IPS DF 19.7 (cell line): ENCODE data around the gene PPP3R1.

Experiments
- DNase-seq: peaks from one replicate; pipeline ENCODE4 v3.0.0-alpha.2; 2013; ENCODE audit warnings: low read depth, low spot score

Gene PPP3R1

DNA sequence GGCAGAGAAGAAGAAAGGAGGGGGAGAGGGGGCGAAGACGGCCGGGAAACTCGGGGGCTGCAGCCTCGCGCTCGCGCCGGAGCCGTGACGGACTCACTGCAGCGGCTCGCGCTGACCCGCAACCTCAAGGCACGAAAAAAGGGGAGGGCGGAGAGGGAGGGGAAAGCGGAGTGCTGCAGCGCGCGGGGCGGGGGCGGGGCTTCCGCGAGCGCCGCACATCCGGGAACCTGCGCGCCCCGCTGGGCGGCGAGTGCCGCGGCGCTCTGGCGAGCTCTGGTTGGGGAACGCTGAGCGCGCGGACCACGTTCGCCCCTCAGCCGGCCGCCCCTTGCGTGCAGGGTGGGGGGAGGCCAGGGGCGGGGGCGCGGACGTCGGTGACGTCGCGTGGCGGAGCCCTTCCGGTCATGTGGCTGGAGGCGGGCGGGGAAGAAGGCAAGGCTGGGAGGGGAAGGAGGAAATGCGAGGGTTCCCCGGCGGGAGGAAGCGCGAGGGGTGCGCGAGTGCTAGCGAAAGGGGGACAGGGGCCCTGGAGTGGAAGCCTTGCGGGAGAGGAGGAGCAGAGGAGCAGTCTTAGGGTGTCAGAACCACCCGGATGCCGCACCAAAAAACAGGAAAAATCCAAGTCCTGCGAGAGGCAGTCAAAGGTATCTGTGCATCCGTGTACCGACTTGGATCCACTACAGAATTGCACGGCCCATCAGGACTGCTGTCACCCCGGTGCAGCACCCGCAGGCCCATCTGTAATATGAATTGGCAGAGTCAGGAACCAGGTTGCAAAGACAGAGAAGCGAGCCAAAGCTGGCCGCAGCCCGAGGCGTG is at the start of gene PPP3R1:
Gene PPP3R1, minus strand, starts transcription at position 133 of the 819 bp plus-strand sequence. CDS start 405 bp downstream, outside the sequence.
- peak; percentile 60 for DNase-seq

- no peak for DNase-seq
These were observed 43.2 kb upstream of the PPP3R1 start for GRCh38 chr2:68295516-68295915.

DNA sequence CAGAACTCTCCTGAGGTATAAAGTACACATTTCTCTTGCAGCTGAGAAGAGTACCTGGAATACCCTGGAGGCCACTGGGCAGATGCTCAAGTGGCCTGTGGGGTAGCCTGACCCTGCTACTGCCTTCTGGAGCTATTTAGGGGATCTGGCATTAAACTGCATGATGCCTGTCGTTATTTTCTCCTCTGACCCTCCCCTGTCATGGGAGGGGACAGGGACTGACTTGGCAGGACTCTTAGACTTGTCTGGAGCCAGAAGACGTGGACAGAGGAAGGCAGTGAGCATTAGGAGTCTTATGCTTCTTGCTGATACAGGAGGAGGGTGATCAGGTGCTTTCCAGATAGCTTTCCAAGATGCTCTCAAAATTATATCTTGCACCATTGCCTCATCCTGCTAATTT is 42.6 kb upstream of the PPP3R1 start:
- DNase-seq = no peak

DNA sequence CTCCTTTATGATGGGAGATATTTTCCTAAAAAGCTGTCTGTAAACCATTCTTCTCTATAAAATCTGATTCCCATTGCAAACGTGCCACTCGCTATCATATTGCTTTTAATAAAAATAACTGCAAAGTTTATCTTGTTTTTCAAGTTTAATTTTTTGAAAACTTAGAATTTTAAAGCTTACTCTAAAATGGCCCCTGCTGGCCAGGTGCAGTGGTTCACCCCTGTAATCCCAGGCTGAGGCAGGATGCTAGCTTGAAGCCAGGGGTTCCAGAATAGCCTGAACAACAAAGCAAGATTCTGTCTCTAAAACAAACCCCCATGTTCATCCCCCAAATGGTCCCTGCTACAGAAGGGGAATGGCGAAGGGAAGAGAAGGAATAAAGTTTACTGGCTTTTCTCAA is 41.9 kb upstream of the PPP3R1 start:
- no peak for DNase-seq

DNA sequence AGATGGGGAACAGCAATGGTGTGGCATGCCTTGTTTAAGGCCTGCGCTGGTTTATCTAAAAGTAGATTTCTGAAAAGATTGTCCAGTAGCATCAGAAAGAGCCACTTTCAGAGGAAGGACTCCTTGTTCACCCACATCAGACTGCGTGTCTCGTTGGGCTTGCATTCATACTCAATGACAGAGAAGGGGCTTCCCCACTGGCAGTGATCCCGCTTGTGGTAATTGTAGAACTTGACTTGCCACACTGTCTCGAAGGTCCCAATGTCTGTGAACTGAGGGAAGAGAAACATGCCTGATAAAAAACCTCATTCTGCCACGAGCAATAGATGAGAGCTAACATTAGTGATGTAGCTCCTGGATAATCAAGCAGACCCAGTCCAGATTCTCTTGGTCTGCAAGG is 41.4 kb upstream of the PPP3R1 start:
- DNase-seq = no peak

- DNase-seq = no peak
These were observed 40.7 kb upstream of the PPP3R1 start for GRCh38 chr2:68293024-68293423.

DNA sequence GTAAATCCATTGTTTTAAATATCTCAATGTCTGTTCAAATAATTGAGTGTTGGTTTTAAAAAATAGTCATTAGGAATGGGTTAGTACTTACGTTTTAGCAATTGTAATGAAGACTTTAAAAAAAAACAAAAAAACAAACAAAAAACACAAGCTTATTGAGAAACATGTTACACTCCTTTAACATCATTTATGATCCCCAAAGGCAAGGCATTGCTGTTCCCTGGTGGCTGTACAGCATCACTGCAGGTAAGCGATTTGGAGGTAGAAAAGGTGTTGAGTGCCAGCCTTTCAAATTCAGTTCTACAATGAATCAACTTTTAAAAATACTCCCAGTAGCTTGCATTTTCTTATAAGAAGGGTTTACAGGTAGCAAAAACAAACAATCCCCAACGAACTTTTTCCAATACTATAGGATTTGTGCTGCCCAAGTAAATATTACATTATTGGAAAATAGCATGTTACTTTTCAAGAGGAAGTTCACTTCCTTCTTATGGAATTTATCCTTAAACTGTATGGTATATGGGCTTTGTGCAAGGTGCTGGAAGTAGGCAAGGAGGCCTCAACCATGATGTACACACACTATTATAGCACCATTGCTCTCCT is 39.9 kb upstream of the PPP3R1 start:
- no peak for DNase-seq

DNA sequence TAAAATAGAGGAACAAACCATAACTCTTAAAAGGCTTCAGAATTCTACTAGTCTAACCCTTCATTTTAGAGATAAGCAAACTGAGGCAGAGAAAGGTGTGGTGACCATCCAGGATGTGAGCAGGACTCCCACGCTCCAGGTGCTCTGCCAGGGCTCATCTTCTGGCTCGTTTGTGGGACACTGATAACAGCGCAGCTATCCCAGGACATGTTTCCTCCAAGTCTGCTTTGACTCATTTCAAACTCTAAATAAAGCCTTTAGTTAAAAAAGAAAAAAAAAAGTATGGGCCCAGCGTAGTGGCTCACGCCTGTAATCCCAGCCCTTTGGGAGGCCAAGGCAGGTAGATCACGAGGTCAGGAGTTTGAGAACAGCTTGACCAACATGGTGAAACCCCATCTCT is 39.0 kb upstream of the PPP3R1 start:
- DNase-seq = no peak

DNA sequence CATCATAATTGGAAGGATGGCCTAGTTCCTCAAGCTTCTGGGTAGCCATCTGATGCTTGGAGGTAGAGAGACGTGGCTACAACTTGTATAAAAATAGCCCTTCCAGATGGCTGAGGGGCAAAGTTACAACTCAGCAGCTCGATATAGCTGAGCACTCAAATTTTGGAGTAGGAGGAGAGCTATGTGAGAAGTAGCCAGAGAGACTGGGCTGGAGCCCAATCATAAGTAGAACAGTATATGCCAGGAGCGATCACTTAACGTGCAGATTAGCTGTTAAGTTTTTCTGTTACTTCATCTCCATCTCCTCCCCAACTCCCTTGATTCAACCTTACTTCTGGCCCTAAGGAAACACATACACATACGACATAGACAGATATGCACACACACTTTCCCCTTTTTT is 38.6 kb upstream of the PPP3R1 start:
- DNase-seq = no peak

GRCh38 chr2:68287580-68288441 is 35.5 kb upstream of the PPP3R1 start:
- DNase-seq = no peak

DNA sequence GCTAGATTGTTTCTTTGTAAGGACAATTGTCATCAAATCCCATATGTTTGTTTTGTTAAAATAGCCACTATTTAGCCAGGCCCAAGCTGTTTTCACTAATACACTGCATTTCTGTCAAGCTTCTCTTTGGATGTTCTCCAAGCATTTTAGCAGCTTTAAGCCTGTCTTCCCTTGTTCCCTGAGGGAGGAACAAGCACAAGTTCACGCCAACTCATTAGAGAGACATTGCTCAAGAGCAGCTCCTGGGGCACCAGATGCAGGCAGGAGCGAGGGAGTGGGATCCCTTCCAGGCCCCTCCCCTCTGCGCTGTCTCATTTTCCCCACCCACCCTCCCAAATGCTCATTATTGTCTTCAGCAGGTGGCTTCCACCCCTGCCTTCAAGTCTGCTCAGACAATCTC is 32.6 kb upstream of the PPP3R1 start:
- no peak for DNase-seq

DNA sequence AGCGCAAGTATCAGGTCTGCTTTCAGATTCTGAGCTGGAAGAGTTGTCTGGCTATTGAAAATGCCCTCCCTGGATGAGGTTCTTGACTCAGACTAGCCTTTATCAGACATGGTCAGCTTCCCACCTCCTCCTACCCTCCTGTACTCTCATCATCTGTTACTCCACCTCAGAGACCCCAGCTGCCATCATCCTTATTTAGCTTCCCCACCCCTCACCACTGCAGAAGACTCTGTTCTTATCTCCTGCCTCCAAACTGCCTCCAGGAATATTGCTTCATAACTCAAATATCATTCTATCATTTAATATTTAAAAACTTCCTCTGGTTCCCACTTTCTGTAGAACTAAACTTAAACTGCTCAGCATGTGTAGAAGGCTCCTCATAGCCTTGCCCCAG is 31.1 kb upstream of the PPP3R1 start:
- no peak for DNase-seq

DNA sequence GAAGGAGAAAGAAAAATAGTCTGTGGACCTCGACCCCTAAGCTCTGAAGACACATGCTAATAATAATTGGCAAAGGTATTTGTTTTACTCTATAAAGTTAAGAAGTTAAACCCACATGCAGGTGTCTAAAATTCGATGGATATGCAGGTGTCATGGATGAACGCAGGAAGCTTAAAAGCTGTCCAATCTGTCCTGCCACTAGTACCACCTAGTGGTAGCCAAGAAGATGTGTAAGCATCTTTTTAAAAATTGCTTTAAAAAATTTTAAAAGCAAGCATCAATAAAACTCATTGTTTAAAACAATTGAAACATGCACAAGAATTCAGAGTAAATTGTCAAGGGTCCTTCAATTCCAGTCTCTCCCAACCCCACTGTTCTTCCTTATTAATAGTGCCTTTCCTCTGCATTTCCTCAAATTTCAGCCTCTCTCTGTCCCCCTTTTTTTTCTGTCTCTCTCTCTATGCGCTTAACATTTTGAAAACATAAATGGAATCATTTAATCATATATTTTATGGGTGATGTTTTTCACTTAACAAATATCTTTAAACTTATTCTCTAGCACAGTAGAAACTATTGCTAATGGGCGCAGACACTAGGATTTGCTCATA is 30.6 kb upstream of the PPP3R1 start:
- no peak for DNase-seq

DNA sequence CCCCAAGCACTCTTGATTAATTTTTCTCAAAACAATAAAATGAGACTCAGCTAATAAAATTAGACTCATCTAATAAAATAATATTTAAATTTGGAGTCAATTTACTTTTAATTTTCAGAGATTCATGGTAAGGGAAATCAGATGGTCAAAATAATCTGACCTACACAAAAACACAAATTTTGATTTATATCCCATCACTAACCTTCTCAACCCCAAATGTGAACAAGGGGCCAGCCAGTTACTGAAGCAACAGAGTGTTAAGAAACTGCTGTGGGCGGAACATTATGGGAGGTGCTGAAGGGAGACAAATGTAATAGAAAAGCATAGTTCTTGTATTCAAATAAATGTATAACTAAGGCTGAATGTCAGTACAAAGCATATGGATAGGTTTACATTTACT is 28.5 kb upstream of the PPP3R1 start:
- DNase-seq = no peak

DNA sequence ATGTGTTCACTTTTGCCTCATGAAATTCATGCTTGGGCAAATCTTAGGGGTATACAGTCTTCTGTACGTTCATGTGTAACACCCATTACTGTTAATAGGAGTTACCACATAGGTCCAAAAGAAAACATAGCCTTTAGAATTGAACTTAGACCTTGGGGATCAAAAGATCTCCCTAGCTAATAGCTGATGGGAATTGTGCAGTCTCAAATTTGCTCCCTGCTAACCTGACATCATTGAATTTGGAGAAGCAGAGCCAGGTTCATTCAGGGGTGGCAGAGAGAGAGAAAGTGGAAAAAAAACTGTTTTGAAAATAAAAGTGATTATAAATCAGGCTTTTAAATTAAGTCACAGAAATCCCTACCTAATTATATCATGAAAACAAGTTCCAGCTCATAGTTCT is 28.0 kb upstream of the PPP3R1 start:
- DNase-seq = no peak

DNA sequence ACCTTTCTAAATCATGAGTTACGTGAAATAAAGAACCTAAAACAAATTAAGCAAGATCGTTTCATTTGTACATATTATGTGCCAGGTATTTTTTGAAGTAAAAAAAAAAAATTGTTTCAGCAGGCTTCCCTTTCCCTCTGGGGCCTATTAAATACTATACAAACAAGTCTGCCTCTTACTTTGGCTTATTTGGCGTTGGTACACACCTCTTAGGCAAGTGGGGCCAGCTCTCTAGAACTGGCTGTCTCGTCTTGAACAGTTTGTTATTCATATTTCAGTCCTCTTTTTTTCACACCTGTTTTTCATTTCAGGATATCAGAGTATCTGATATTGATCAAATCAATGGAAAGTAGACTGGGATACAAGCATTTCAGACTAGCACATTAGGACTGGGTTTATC is 27.4 kb upstream of the PPP3R1 start:
- DNase-seq = no peak

DNA sequence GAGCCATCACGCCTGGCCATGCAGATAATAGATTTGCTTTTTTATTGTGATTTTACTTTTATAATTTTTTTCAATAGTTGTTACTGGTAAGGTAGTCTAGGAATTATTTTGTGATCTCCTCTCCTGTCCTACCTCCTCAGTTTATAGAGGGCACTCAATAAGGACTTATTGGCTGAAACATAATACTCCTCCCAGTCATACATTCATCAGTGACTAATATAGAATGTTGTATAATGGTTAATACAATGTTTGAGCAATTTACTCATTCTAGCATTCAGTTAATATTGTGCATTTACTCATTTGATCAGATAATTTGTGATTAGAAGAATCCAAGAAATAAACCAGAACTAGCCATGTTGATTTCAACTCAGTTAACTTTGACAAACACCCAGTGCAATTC is 25.8 kb upstream of the PPP3R1 start:
- no peak for DNase-seq

- DNase-seq = no peak
These were observed 21.7 kb upstream of the PPP3R1 start for GRCh38 chr2:68274022-68274421.

GRCh38 chr2:68272246-68272994 is 20.1 kb upstream of the PPP3R1 start:
- DNase-seq = no peak

GRCh38 chr2:68266655-68267054 is 14.3 kb upstream of the PPP3R1 start:
- DNase-seq = no peak

DNA sequence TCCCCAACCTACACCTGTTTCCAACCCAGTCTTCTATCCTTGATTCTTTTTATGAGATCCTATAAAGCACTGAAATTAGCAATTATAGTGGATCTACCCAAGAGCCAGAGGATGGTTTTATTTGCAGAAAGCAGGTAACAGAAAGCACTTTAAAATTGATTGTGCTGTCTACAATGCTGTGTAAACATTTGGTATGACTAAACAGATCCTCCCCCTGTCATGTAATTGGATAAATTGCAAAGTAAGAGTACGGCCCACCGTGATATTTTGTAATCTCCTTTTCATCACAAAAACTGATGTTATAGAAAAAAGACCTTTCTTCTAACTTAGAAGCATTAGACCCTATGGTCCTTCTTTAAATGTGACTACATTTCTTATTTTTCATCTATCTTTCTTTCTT is 11.3 kb upstream of the PPP3R1 start:
- no peak for DNase-seq
